ENCODE data around the gene MINDY4. TPM values are rescaled to one million over a fixed set of nuclear protein-coding genes. Genes with fewer than 3 reads are reported as not detected.

MINDY4 gene
- total RNA-seq, 3 donors from 2014 or later, result 4.0 to 9.1 (median 4.7) TPM

GRCh38 chr7:30848121-30848855 is 77.1 kb downstream of the MINDY4 start:
- Histone ChIP-seq H3K4me3 (no peak overlapping the region), H3K9me3 (no peaks in the 10 kb centered on the region), H3K4me1 (ENCODE audit: low read depth) (no peaks in the 10 kb centered on the region), H3K36me3 (ENCODE audit: low read depth) (no peaks in the 10 kb centered on the region)
- ATAC-seq (no peak), DNase-seq (no peak)
- intact Hi-C loops (cut with DNase I, micrococcal nuclease), result no loop called here
- no peak for TF ChIP-seq CTCF (IDR thresholded peaks at IDR 0.05)

- intact Hi-C loops (cut with DNase I, micrococcal nuclease), result no loop called here
- Histone ChIP-seq H3K4me1 (ENCODE audit: low read depth) (no peaks in the 10 kb centered on the region), H3K36me3 (ENCODE audit: low read depth) (no peaks in the 10 kb centered on the region), H3K4me3 (no peak overlapping the region), H3K9me3 (no peaks in the 10 kb centered on the region)
- ATAC-seq (no peak), DNase-seq (no peak)
- no peak for TF ChIP-seq CTCF (IDR thresholded peaks at IDR 0.05)
These were observed 78.3 kb downstream of the MINDY4 start for GRCh38 chr7:30849565-30849964.

- intact Hi-C loops (cut with DNase I, micrococcal nuclease), result no loop called here
- no peaks in the 10 kb centered on the region for H3K9me3 ChIP-seq
- no peak for TF ChIP-seq CTCF (IDR thresholded peaks at IDR 0.05)
- no peak overlapping the region for H3K4me3 ChIP-seq
- peak in 1 of 3 donors; percentile 31 for DNase-seq
- no peaks in the 10 kb centered on the region for H3K4me1 ChIP-seq (ENCODE audit: low read depth)
- no peak for ATAC-seq
- H3K36me3 ChIP-seq (ENCODE audit: low read depth), result no peaks in the 10 kb centered on the region
These were observed 79.2 kb downstream of the MINDY4 start for GRCh38 chr7:30850426-30850825.

- no peaks in the 10 kb centered on the region for H3K9me3 ChIP-seq
- H3K36me3 ChIP-seq (ENCODE audit: low read depth), result no peaks in the 10 kb centered on the region
- no peak for TF ChIP-seq CTCF (IDR thresholded peaks at IDR 0.05)
- ATAC-seq, result peak; percentile 42
- no peak for DNase-seq
- no peak overlapping the region for H3K4me3 ChIP-seq
- no peaks in the 10 kb centered on the region for H3K4me1 ChIP-seq (ENCODE audit: low read depth)
- intact Hi-C loops (cut with DNase I, micrococcal nuclease), result no loop called here
These were observed 80.6 kb downstream of the MINDY4 start for GRCh38 chr7:30851651-30852307.

- DNase-seq (no peak), ATAC-seq (no peak)
- TF ChIP-seq CTCF (IDR thresholded peaks at IDR 0.05), result no peak
- intact Hi-C loops (cut with DNase I, micrococcal nuclease), result no loop called here
- Histone ChIP-seq H3K9me3 (no peaks in the 10 kb centered on the region), H3K4me3 (no peak overlapping the region), H3K36me3 (ENCODE audit: low read depth) (no peaks in the 10 kb centered on the region), H3K4me1 (ENCODE audit: low read depth) (no peaks in the 10 kb centered on the region)
These were observed 81.1 kb downstream of the MINDY4 start for GRCh38 chr7:30852308-30852684.
